Spinal cord (tissue), 10 donors: ENCODE results near the gene CCDC8. TPM values are rescaled to one million over a fixed set of nuclear protein-coding genes. Genes with fewer than 3 reads are reported as not detected.
"Not testable (repeated sequence)": the region's sequence is repeated elsewhere in the genome, so short reads cannot be mapped to it uniquely, and the experiment has no call there.

Source experiments
- DNase-seq, 6 donors: peaks; one replicate each; pipeline versions ENCODE4 v3.0.0 to v3.0.0-alpha.2; 2013 to 2015; ENCODE audit warnings: low spot score in 6 of 6, low read depth in 4 of 6
- H3K27ac ChIP-seq: one replicate; pipeline ENCODE4 v1.5.1; 2013; ENCODE audit warnings: low read depth, low read length, control low read depth
- H3K27me3 ChIP-seq: one replicate; pipeline ENCODE4 v1.6.1; 2013; ENCODE audit warnings: low read length; ENCODE audit not compliant: control insufficient read depth, insufficient read depth
- H3K36me3 ChIP-seq: one replicate; pipeline ENCODE4 v1.6.1; 2013; ENCODE audit warnings: low read length; ENCODE audit not compliant: control insufficient read depth, insufficient read depth
- H3K4me1 ChIP-seq: one replicate; pipeline ENCODE4 v1.6.1; 2013; ENCODE audit warnings: low read length; ENCODE audit not compliant: control insufficient read depth, insufficient read depth
- H3K4me3 ChIP-seq: one replicate; pipeline ENCODE4 v1.5.1; 2013; ENCODE audit warnings: low read depth, low read length, control low read depth
- H3K9me3 ChIP-seq: one replicate; pipeline ENCODE4 v1.6.1; 2013; ENCODE audit warnings: low read length; ENCODE audit not compliant: control insufficient read depth, insufficient read depth
- WGBS: methylation state at CpG from one replicate; pipeline ENCODE4 v1.1.5; 2013; ENCODE audit warnings: missing lambda C conversion rate; ENCODE audit not compliant: insufficient coverage; 5-methylcytosine and 5-hydroxymethylcytosine counted together
- polyA plus RNA-seq, 2 donors: library from polyadenylated mRNA; unstranded; fragments of 120-200 nt; gene quantifications; one replicate each; pipeline ENCODE4 v1.2.1, GENCODE V29; 2013; ENCODE audit not compliant: insufficient read length in 2 of 2
- total RNA-seq, 2 donors: library from RNA; depleted of rRNA in 1 of 2; stranded (reverse); fragments of 120-200 nt in 1 of 2; fragments of >200 nt in 1 of 2; gene quantifications; one replicate each; pipeline versions ENCODE4 v1.2.3 to v1.2.4, GENCODE V29; 2013 to 2014
- donor health status: healthy.

Gene CCDC8
- total and polyA plus RNA-seq, 4 donors: 13.2 to 37.9 (median 15.9) TPM

DNA sequence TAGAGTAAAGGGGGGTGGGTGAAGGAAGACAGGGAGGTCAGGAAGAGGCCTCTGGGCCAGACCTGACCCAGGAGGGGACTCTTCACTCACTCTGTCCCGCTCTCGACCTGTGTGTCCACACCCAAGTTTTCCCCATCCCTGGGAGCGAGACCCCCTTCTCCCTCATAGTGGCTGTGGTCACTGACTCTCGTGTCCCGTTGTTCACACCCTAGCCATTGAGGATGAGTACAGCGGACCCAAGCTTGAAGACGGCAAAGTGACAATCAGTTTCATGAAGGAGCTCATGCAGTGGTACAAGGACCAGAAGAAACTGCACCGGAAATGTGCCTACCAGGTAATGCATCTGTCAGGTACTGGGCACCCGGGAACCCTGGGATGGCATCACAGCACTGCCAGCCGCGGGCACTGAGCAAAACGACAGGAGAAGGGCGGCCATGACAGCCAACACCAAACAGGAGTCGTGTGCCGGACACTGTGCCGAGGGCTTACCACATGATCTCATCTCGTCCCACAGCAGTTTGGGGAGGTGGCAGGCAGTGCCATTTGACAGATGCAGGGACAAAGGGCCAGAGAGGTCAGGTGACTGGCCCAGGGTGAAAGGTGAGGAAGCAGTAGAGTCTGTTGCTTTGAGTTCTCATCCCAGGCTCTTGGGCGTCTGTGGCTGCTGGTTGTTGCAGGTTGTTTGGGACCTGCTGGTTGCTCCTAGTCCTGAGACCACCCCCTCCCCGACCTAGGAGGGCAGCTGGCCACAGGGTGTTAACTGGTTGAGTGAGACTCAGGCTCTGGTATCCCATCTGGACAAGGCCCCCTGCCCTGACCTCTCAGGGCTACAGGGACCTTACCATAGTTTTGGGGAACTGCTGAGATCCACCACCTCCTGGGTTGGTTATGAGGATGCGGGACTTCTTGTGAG, 36.9 kb downstream of the CCDC8 start:
- WGBS: 97% methylated on average over 20 of the region's 20 CpGs
- Histone ChIP-seq H3K27ac (no peak overlapping the region), H3K36me3 (peaks cover 64% of the 10 kb centered on the region), H3K27me3 (no peaks in the 10 kb centered on the region), H3K4me1 (peaks cover 20% of the 10 kb centered on the region), H3K4me3 (no peak overlapping the region), H3K9me3 (no peaks in the 10 kb centered on the region)
- DNase-seq: no peak

DNA sequence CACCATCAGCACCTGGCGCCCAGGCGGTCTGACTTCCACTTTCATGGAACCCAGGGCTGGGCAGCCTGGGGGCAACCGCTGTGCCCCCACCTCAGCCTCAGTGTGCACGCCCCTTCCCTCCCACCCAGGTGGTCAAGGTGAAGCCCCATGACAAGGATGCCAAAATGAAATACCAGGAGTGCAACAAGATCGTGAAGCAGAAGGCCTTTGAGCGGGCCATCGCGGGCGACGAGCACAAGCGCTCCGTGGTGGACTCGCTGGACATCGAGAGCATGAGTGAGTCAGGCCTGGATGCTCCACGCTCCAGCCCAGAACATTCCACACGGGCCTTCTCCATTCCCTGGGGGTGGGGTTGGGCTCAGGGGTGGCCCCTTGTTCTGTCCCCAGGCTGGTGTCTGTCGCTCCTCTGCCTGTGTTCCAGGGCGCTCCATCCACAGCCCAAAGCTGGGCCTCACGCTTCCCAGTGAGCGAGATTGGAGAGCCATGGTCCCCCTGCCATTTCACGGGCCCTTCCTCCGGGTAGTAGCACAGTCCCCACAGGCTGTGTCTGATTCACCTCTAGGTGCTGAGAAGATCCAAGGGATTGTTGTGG, 37.8 kb downstream of the CCDC8 start:
- not testable (repeated sequence) for H3K27me3 ChIP-seq, H3K4me3 ChIP-seq, DNase-seq, H3K9me3 ChIP-seq, H3K27ac ChIP-seq
- H3K36me3 ChIP-seq: peaks cover 66% of the 10 kb centered on the region
- H3K4me1 ChIP-seq: peaks cover 20% of the 10 kb centered on the region
- WGBS: 98% methylated on average over 20 of the region's 22 CpGs

DNA sequence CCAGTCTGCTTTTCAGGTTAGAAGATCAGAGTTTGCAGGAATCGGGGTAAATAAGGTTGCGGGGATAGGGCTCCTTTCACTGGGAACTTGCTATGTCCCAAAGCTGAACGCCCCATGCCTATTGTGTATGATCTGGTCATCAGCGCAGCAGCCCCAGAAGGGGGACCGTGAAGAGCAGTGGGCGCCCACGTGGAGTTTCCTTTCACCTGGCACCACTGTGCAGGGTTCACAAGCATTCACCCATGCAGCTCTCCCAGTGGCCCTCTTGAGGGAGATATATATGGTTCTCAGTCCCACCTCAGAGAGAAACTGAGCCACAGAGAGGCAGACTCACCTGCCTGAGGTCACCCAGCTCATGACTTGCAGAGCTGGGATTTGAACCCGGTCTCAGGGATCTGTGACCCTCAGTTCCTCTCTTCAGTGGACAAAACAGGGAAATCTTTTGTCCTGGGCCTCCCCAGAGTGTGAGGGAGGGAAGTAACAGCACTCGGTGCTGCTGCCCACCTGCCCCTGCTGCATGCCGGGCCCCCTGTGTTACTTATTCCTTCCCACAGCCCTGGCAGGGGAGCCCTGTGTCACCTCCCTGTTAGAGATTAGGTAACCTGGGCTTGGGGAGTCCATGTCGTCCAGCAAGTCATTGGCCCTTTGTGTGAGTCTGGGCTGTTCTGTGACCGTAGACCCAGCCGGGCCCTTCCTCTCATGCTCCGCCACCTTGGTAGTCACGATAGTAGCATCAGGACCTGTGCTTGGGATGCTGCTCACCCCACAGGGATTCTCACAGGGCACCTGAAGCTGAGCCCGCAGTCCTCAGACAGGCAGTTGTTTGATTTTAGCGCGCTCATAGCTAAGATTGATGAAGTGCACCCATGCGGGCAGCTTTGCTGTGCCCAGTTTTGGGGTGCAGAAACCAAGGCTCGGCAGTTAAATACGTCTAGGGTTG, 38.6 kb downstream of the CCDC8 start:
- no peak for DNase-seq
- no peak overlapping the region for H3K27ac ChIP-seq
- no peaks in the 10 kb centered on the region for H3K9me3 ChIP-seq
- H3K4me1 ChIP-seq: peaks cover 20% of the 10 kb centered on the region
- WGBS: 91% methylated on average over 19 of the region's 21 CpGs
- peaks cover 65% of the 10 kb centered on the region for H3K36me3 ChIP-seq
- H3K4me3 ChIP-seq: no peak overlapping the region
- no peaks in the 10 kb centered on the region for H3K27me3 ChIP-seq

DNA sequence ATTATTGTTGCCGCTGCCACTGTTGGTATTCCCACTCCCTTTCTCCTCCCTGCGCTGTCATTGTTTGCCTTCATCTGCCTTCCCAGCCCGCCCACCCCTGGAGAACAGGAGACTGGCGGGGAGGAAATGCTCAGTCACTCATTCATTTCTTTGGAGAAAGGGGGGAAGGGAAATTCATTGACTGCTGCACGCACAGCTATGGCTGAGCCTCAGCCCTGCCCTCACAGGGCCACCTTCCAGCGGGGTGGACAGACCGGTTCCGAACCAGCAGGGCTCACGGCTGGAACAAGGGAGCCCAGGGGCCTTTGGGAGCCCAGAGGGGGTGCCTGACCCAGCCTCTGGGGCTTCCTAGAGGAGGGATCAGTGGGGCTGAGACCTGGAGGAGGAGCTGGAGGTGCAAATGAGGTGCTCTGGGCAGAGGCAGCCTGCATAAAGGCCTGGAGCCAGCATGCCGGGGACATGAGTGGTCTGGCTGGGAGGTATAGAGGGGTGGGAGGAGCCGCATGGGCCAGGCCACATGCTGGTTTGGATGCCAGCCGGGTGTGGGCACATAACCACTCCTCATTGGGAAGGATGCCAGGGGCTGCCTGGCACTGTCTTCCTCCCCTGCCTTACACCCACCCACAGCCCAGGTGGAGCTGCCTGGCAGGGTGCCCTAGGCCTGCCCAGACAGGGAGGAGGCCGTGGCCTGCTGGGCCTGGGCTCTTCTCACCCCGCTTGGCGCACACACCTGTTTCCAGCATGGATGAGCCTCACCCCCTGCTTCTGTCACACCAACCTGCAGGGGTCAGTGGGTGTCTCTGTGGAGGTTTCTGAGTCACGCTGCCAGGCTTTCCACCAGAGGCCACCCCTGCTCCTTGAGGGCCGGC, 39.6 kb downstream of the CCDC8 start:
- Histone ChIP-seq H3K4me3 (no peak overlapping the region), H3K9me3 (no peaks in the 10 kb centered on the region), H3K4me1 (peaks cover 20% of the 10 kb centered on the region), H3K36me3 (peaks cover 61% of the 10 kb centered on the region), H3K27ac (no peak overlapping the region), H3K27me3 (no peaks in the 10 kb centered on the region)
- peak in 4 of 6 donors; percentile 31 to 92 (median 66) for DNase-seq
- WGBS: 27% methylated on average over 11 of the region's 17 CpGs

DNA sequence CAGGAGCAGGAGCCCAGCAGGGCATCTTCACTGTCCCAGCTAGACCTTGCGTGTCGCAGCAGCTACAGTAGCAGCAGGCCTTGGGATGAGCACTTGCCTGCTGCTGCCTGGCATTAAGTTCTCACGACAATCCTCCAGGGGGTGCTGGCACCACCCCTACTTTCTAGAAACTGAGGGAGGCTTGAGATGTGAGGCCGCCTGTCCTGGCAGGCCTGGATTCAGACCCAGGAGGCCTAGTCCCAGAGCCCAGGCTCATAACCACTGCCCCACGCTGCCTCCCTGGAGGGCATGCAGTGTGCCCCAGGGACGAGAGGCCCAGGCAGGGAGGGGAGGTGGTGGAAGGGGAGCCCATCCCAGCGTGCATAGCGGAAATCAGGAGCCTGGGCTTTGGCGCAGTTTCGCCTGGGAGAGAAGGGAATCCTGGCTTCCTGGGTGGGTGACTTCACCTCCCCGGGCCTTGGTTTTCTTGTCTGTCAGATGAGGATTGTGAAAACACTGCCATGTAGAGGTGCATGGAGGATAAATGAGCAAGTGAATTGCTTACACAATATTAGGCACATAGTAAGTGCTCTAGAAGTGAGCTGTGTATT, 40.4 kb downstream of the CCDC8 start:
- WGBS: 48% methylated on average over 8 of the region's 11 CpGs
- peak overlapping the region; percentile 2 for H3K27ac ChIP-seq
- no peak overlapping the region for H3K4me3 ChIP-seq

DNA sequence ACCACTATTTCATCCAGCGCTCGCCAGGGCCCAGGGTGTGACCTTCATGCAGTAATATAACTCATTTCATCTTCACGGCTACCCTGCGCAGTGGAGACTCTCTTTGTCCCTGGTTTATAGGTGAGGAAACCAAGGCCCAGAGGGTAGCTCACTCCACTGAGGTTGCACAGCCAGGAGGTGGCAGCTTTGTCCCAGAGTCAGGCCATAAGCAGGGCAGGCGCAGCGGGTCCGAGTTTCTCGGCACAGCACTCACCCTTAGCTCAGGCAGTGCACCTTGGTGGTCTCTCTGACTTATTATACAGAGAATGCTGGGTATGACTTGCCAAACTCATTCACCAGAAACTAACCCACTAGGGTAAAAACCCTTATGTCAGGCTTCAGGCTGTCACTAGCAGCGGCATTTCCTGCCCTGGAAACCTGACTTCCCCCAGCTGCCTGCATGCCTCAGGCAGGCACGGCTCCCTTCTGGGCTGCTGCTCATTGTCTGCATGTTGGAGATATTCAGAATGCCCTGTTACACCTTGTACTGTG, 41.9 kb downstream of the CCDC8 start:
- WGBS: 69% methylated on average over 8 of the region's 10 CpGs
- Histone ChIP-seq H3K4me3 (no peak overlapping the region), H3K4me1 (peaks cover 20% of the 10 kb centered on the region), H3K9me3 (no peaks in the 10 kb centered on the region), H3K36me3 (peaks cover 61% of the 10 kb centered on the region), H3K27ac (no peak overlapping the region), H3K27me3 (no peaks in the 10 kb centered on the region)
- no peak for DNase-seq

More for the DNA sequence above, 40.4 kb downstream of the CCDC8 start:
- Histone ChIP-seq H3K9me3 (no peaks in the 10 kb centered on the region), H3K27me3 (no peaks in the 10 kb centered on the region), H3K36me3 (peaks cover 60% of the 10 kb centered on the region), H3K4me1 (peaks cover 20% of the 10 kb centered on the region)
- DNase-seq: peak in 2 of 6 donors; percentile 27 to 59

DNA sequence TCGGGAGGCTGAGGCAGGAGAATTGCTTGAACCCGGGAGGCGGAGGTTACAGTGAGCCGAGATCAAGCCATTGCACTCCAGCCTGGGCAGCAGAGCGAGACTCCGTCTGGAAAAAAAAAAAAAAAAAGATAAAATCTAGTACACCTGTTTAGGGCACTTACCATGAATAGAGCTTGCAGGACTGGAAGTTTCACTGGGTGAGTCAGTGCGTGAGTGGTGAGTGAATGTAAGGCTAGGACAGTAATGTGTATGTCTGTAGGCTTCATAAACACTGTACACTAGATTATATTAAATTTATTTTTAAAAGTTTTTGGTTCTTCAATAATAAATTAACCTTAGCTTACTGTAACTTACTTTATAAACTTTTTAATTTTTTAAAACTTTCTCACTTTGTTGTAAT, 43.5 kb downstream of the CCDC8 start:
- Histone ChIP-seq H3K9me3 (no peaks in the 10 kb centered on the region), H3K27me3 (no peaks in the 10 kb centered on the region), H3K4me1 (peaks cover 20% of the 10 kb centered on the region), H3K36me3 (peaks cover 52% of the 10 kb centered on the region), H3K27ac (no peak overlapping the region), H3K4me3 (no peak overlapping the region)
- no peak for DNase-seq
- 100% methylated on average over 3 of the region's 7 CpGs for WGBS

DNA sequence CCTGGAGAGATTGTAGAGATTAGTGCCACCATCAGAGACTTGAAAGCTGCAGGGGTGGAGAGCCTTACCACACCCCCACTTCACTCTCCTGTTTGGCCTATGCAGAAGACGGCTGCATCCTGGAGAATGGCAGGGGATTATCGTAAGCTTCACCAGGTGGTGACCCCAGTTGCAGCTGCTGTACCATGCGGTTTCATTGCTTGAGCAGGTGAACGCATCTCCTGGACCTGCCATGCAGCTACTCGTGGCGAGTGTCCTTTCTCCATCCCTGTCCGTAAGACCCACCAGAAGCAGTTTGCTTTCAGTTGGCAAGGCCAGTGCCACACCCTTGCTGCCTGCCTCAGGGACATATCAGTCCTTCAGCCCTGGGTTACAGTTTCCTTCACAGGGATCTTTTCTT, 45.2 kb downstream of the CCDC8 start:
- Histone ChIP-seq H3K4me3 (no peak overlapping the region), H3K36me3 (peaks cover 47% of the 10 kb centered on the region), H3K27me3 (no peaks in the 10 kb centered on the region), H3K27ac (no peak overlapping the region), H3K9me3 (no peaks in the 10 kb centered on the region), H3K4me1 (peaks cover 6% of the 10 kb centered on the region)
- 92% methylated on average over 7 of the region's 7 CpGs for WGBS
- no peak for DNase-seq
